Endodermal cell (in vitro differentiated cells): ENCODE data around the gene CENPK. TPM values are rescaled to one million over a fixed set of nuclear protein-coding genes. Genes with fewer than 3 reads are reported as not detected.

ENCODE experiments used
- DNase-seq: peaks from one replicate; pipeline ENCODE4 v3.0.0-alpha.2; 2017
- H3K27ac ChIP-seq: 2 replicates; pipeline ENCODE4 v1.5.1; 2013; ENCODE audit warnings: mild to moderate bottlenecking, low read depth, low read length, moderate library complexity
- H3K27me3 ChIP-seq: 2 replicates; pipeline ENCODE4 v1.6.1; 2013; ENCODE audit warnings: mild to moderate bottlenecking, low read length, moderate library complexity; ENCODE audit not compliant: insufficient read depth, control insufficient read depth, poor library complexity, severe bottlenecking
- H3K36me3 ChIP-seq: 2 replicates; pipeline ENCODE4 v1.7.0; 2013; ENCODE audit warnings: mild to moderate bottlenecking, low read length, moderate library complexity; ENCODE audit not compliant: control insufficient read depth, insufficient read depth
- H3K4me1 ChIP-seq: one replicate; pipeline ENCODE4 v1.7.0; 2013; ENCODE audit warnings: low read length; ENCODE audit not compliant: control insufficient read depth, insufficient read depth
- H3K4me3 ChIP-seq: 2 replicates; pipeline ENCODE4 v1.5.1; 2013; ENCODE audit warnings: mild to moderate bottlenecking, low read length, moderate library complexity
- H3K9ac ChIP-seq: 2 replicates; pipeline ENCODE4 v1.6.1; 2013; ENCODE audit warnings: mild to moderate bottlenecking, low read length, moderate library complexity; ENCODE audit not compliant: poor library complexity, severe bottlenecking; ENCODE audit errors: extremely low read depth
- H3K9me3 ChIP-seq: 2 replicates; pipeline ENCODE4 v1.6.1; 2013; ENCODE audit warnings: mild to moderate bottlenecking, low read length, moderate library complexity; ENCODE audit not compliant: control insufficient read depth
- H3K27ac Mint-ChIP-seq: 2 replicates; pipeline ENCODE4 v1.8.0; 2020; ENCODE audit warnings: mixed read lengths
- H3K27me3 Mint-ChIP-seq: 2 replicates; pipeline ENCODE4 v1.8.0; 2021; ENCODE audit warnings: mild to moderate bottlenecking, mixed read lengths; ENCODE audit not compliant: insufficient read depth
- H3K36me3 Mint-ChIP-seq: 2 replicates; pipeline ENCODE4 v1.8.0; 2020; ENCODE audit warnings: low read depth, mixed read lengths
- H3K4me1 Mint-ChIP-seq: 2 replicates; pipeline ENCODE4 v1.8.0; 2020; ENCODE audit warnings: mixed read lengths
- H3K4me3 Mint-ChIP-seq: 2 replicates; pipeline ENCODE4 v1.8.0; 2020; ENCODE audit warnings: mild to moderate bottlenecking, moderate library complexity, mixed read lengths
- H3K9me3 Mint-ChIP-seq: 2 replicates; pipeline ENCODE4 v1.8.0; 2020; ENCODE audit warnings: mild to moderate bottlenecking, mixed read lengths
- CTCF ChIP-seq: fragments of 200-600 bp; sonication (generic); conservative IDR thresholded peaks from 2 replicates; pipeline ENCODE4 v1.5.0; 2021; ENCODE audit warnings: antibody characterized with exemption, mild to moderate bottlenecking
- WGBS, 2 experiments: methylation state at CpG; one replicate each; pipeline versions ENCODE4 v1.1.5 to v1.1.7; 2013; ENCODE audit warnings: missing lambda C conversion rate in 2 of 2, mixed read lengths in 1 of 2; ENCODE audit not compliant: insufficient coverage in 1 of 2, insufficient read length in 1 of 2; 5-methylcytosine and 5-hydroxymethylcytosine counted together
- total RNA-seq, 2 donors: library from RNA; stranded (reverse); fragmentation: NEBNext Ultra II Directional in 1 of 2; extraction: Animal tissue kit (Norgen Biotek cat#: 25700) in 1 of 2; gene quantifications; 2 replicates in 1 of 2; 3 replicates in 1 of 2; pipeline ENCODE4 v1.2.1, GENCODE V29; 2021

CENPK gene
- total RNA-seq, 2 donors from 2014 or later: 49.9 to 66.7 TPM

- no peaks in the 10 kb centered on the region for H3K4me1 ChIP-seq
Measured at GRCh38 chr5:65556718-65557117, 6.2 kb downstream of the CENPK start.

DNA sequence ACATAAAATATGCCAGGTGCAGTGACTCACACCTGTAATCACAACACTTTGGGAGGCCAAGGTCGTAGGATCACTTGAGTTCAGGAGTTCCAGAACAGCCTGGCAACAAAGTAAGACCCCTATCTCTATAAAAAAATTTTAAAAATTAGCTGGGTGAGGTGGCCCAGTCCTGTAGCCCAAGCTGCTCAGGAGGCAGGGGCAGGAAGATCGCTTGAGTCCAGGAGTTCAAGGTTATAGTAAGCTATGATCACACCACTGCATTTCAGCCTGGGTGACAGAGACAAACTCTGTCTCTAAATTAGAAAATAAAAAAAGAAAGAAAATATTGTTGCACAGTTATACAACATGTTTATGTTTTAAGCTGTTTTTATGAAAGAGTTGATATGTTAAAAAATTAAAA is 6.8 kb downstream of the CENPK start:
- Mint-ChIP-seq H3K36me3 (peaks cover 22% of the 10 kb centered on the region), H3K27me3 (no peaks in the 10 kb centered on the region), H3K27ac (no peak overlapping the region), H3K4me1 (no peaks in the 10 kb centered on the region), H3K9me3 (no peaks in the 10 kb centered on the region), H3K4me3 (no peak overlapping the region)
- Histone ChIP-seq H3K9ac (no peak overlapping the region), H3K4me1 (no peaks in the 10 kb centered on the region), H3K27me3 (no peaks in the 10 kb centered on the region), H3K4me3 (no peak overlapping the region), H3K36me3 (peaks cover 43% of the 10 kb centered on the region), H3K27ac (no peak overlapping the region), H3K9me3 (no peaks in the 10 kb centered on the region)
- TF ChIP-seq CTCF: no peak
- 98% methylated on average over 2 of the region's 2 CpGs; no CpG with 5 or more reads in 1 of the 2 experiments for WGBS, 2 experiments
- DNase-seq: no peak

More at GRCh38 chr5:65556718-65557117, 6.2 kb downstream of the CENPK start:
- Mint-ChIP-seq H3K36me3 (peaks cover 22% of the 10 kb centered on the region), H3K27ac (no peak overlapping the region), H3K27me3 (no peaks in the 10 kb centered on the region), H3K9me3 (no peaks in the 10 kb centered on the region), H3K4me1 (no peaks in the 10 kb centered on the region), H3K4me3 (no peak overlapping the region)
- 98 to 100% methylated on average over 1 to 2 of the region's 3 CpGs for WGBS, 2 experiments
- TF ChIP-seq CTCF: no peak
- no peak for DNase-seq
- peaks cover 38% of the 10 kb centered on the region for H3K36me3 ChIP-seq
- no peaks in the 10 kb centered on the region for H3K27me3 ChIP-seq
- no peak overlapping the region for H3K9ac ChIP-seq
- H3K27ac ChIP-seq: no peak overlapping the region
- H3K4me3 ChIP-seq: no peak overlapping the region
- H3K9me3 ChIP-seq: no peaks in the 10 kb centered on the region

DNA sequence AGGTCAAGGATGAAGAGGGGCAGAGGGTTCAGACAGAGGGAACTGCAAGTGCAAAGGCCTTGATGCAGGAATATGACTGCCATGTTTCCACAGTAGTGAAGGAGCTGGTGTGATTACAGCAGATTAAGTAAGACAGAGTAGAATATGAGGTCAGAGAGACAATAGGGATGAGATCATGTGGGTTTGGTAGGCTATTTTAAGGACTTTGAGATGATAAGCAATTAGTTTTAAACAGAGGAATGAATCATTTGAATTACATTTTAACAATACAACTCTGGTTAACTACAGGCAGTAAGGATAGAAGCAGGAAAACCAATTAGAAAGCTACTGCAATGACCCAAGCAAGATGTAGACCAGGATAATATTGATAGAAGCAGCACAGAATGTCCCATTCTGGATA is 7.7 kb downstream of the CENPK start:
- TF ChIP-seq CTCF: no peak
- H3K36me3 Mint-ChIP-seq: peaks cover 28% of the 10 kb centered on the region
- no peaks in the 10 kb centered on the region for H3K27me3 Mint-ChIP-seq
- Histone ChIP-seq H3K9ac (no peak overlapping the region), H3K27me3 (no peaks in the 10 kb centered on the region), H3K36me3 (peaks cover 47% of the 10 kb centered on the region), H3K4me1 (no peaks in the 10 kb centered on the region), H3K4me3 (no peak overlapping the region), H3K9me3 (no peaks in the 10 kb centered on the region), H3K27ac (no peak overlapping the region)
- DNase-seq: no peak
- no peaks in the 10 kb centered on the region for H3K9me3 Mint-ChIP-seq
- H3K4me3 Mint-ChIP-seq: no peak overlapping the region
- no peak overlapping the region for H3K27ac Mint-ChIP-seq
- H3K4me1 Mint-ChIP-seq: no peaks in the 10 kb centered on the region
